NCI-H82 treated with DMSO at 0.1 percent for 48 hours (cell line): ENCODE results near the gene GFER.

ENCODE experiments used
- DNase-seq: peaks from one replicate; lab custom pipeline; 2025; ENCODE audit not compliant: unreplicated experiment; lab: John Stamatoyannopoulos, UW

GFER gene

GRCh38 chr16:1990351-1991134 lies 6.5 kb downstream of the GFER start:
- no peak for DNase-seq

- no peak for DNase-seq
These were observed 7.2 kb downstream of the GFER start for GRCh38 chr16:1991135-1991551.

GRCh38 chr16:1991588-1991947 lies 7.6 kb downstream of the GFER start:
- DNase-seq, result no peak

- DNase-seq, result no peak
These were observed 8.1 kb downstream of the GFER start for GRCh38 chr16:1991948-1992703.

GRCh38 chr16:1992704-1993317 lies 8.8 kb downstream of the GFER start:
- no peak for DNase-seq

- no peak for DNase-seq
These were observed 9.7 kb downstream of the GFER start for GRCh38 chr16:1993731-1994131.

- no peak for DNase-seq
These were observed 13.7 kb downstream of the GFER start for GRCh38 chr16:1997494-1998359.

GRCh38 chr16:1998360-1998835 lies 14.4 kb downstream of the GFER start:
- DNase-seq, result no peak

GRCh38 chr16:1998852-1999801 lies 15.1 kb downstream of the GFER start:
- no peak for DNase-seq

GRCh38 chr16:1999866-2000514 lies 16.0 kb downstream of the GFER start:
- no peak for DNase-seq

GRCh38 chr16:2001035-2001434 lies 17.0 kb downstream of the GFER start:
- DNase-seq, result no peak

- DNase-seq, result no peak
These were observed 17.7 kb downstream of the GFER start for GRCh38 chr16:2001456-2002355.

GRCh38 chr16:2002406-2003230 lies 18.6 kb downstream of the GFER start:
- no peak for DNase-seq

GRCh38 chr16:2003231-2003826 lies 19.3 kb downstream of the GFER start:
- no peak for DNase-seq

- peak; percentile 90 for DNase-seq
These were observed 20.0 kb downstream of the GFER start for GRCh38 chr16:2003827-2004641.
